PC-9 (cell line): ENCODE measurements around the gene DAAM1. TPM values are rescaled to one million over a fixed set of nuclear protein-coding genes. Genes with fewer than 3 reads are reported as not detected.

Source experiments
- BruUV-seq: library from RNA; stranded (reverse); fragments of 400-500 nt; replicated peaks from 2 replicates; lab custom pipeline; 2021; lab: Mats Ljungman, UMichigan
- CTCF ChIA-PET: fragments of 300-600 bp; sonication (Branson Sonifier 250); formaldehyde crosslinking; loops from one replicate; lab custom pipeline; 2022; ENCODE audit warnings: antibody characterized with exemption; lab: Charles Lee
- POLR2A ChIA-PET: fragments of 300-600 bp; sonication (Branson Sonifier 250); formaldehyde crosslinking; loops from one replicate; lab custom pipeline; 2022; ENCODE audit warnings: antibody characterized with exemption; ENCODE audit not compliant: unreplicated experiment; lab: Charles Lee
- DNase-seq, 2 experiments: peaks; one replicate each; pipeline versions ENCODE4 v3.0.0 to v3.0.0-alpha.2; 2015 to 2022; ENCODE audit warnings: mixed read lengths in 1 of 2
- H2AFZ ChIP-seq: fragments of 200-600 bp; sonication (generic); 2 replicates; pipeline ENCODE4 v1.8.1; 2017; ENCODE audit warnings: antibody characterized with exemption
- H3F3A ChIP-seq: fragments of 200-600 bp; sonication (generic); 2 replicates; pipeline ENCODE4 v1.8.1; 2017; ENCODE audit warnings: antibody characterized with exemption, mild to moderate bottlenecking, low read depth; ENCODE audit not compliant: insufficient read depth
- H3K27ac ChIP-seq: fragments of 200-600 bp; sonication (generic); 2 replicates; pipeline ENCODE4 v1.6.1; 2016; ENCODE audit warnings: mixed run types
- H3K27me3 ChIP-seq: fragments of 200-600 bp; sonication (generic); 2 replicates; pipeline ENCODE4 v1.6.1; 2016; ENCODE audit warnings: low read depth, mixed run types; ENCODE audit not compliant: insufficient read depth
- H3K36me3 ChIP-seq: fragments of 200-600 bp; sonication (generic); 2 replicates; pipeline ENCODE4 v1.6.1; 2016; ENCODE audit warnings: low read depth, mixed run types
- H3K4me1 ChIP-seq: fragments of 200-600 bp; sonication (generic); replicated peaks from 2 replicates; pipeline ENCODE4 v1.6.1; 2016; ENCODE audit warnings: mixed run types; ENCODE audit not compliant: insufficient read depth
- H3K4me2 ChIP-seq: fragments of 200-600 bp; sonication (generic); 2 replicates; pipeline ENCODE4 v1.6.1; 2017; ENCODE audit warnings: mixed run types
- H3K4me3 ChIP-seq: fragments of 200-600 bp; sonication (generic); 2 replicates; pipeline ENCODE4 v1.6.1; 2016; ENCODE audit warnings: mixed run types
- H3K79me2 ChIP-seq: fragments of 200-600 bp; sonication (generic); 2 replicates; pipeline ENCODE4 v1.6.1; 2017; ENCODE audit warnings: low read depth, mixed run types
- H3K9me2 ChIP-seq: fragments of 200-600 bp; sonication (generic); 2 replicates; pipeline ENCODE4 v1.8.1; 2017; ENCODE audit warnings: mild to moderate bottlenecking; ENCODE audit not compliant: insufficient read depth
- H3K9me3 ChIP-seq: fragments of 200-600 bp; sonication (generic); 2 replicates; pipeline ENCODE4 v1.8.1; 2016; ENCODE audit warnings: low read depth; ENCODE audit not compliant: insufficient read depth
- H4K20me1 ChIP-seq: fragments of 200-600 bp; sonication (generic); 2 replicates; pipeline ENCODE4 v1.8.1; 2017; ENCODE audit not compliant: insufficient read depth
- EZH2 ChIP-seq: fragments of 200-600 bp; sonication (generic); IDR thresholded peaks from 2 replicates; pipeline ENCODE4 v1.8.0; 2017; ENCODE audit warnings: antibody characterized with exemption, low read depth
- intact Hi-C: fragments of 100-400 bp; cut with micrococcal nuclease; formaldehyde crosslinking; loops from one replicate; pipeline ENCODE4 v1.10.0; 2022; ENCODE audit not compliant: unreplicated experiment
- total RNA-seq: library from RNA; stranded (reverse); gene quantifications from 2 replicates; pipeline ENCODE4 v1.2.3, GENCODE V29; 2021
- TF ChIP-seq, protein P1 (sequence below): fragments of 200-600 bp; sonication (generic); conservative IDR thresholded peaks from 2 replicates; pipeline ENCODE4 v1.6.1; 2017; ENCODE audit warnings: mixed run types, antibody characterized with exemption, mild to moderate bottlenecking, moderate library complexity

Gene DAAM1
- total RNA-seq, 1 experiment from 2014 or later = 70.7 TPM

DNA sequence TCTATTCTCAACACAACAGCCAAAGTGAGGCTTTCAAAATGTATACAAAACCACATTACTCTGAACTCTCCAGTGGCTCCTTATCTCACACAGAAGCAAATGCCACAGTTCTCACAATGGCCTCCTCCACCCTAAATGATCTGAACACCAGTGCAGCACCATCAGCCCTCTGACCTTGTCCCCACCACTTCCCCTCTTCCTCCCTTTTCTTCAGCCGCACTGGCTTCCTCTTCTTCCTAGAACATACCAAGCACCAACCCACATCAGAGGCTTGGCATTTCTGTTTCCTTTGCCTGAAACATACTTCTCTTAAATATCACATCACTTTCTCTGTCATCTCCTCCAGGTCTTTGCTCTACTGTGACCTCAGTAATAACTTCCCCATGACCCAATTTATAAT is 210.4 kb downstream of the DAAM1 start:
- ChIA-PET CTCF (no interaction called here), POLR2A (no interaction called here)
- no peaks in the 10 kb centered on the region; the same call in 1 of the 2 replicates for H3K9me3 ChIP-seq
- no peaks in the 10 kb centered on the region for H4K20me1 ChIP-seq
- no peak overlapping the region for H3K4me3 ChIP-seq
- no peaks in the 10 kb centered on the region for H3K36me3 ChIP-seq
- H3K79me2 ChIP-seq = no peaks in the 10 kb centered on the region
- no peaks in the 10 kb centered on the region for H3F3A ChIP-seq
- DNase-seq = no peak
- H2AFZ ChIP-seq = no peak overlapping the region
- H3K9me2 ChIP-seq = no peaks in the 10 kb centered on the region
- intact Hi-C loops = no loop called here
- no peak overlapping the region for H3K4me2 ChIP-seq
- H3K4me1 ChIP-seq = no peaks in the 10 kb centered on the region
- TF ChIP-seq, protein P1, sequence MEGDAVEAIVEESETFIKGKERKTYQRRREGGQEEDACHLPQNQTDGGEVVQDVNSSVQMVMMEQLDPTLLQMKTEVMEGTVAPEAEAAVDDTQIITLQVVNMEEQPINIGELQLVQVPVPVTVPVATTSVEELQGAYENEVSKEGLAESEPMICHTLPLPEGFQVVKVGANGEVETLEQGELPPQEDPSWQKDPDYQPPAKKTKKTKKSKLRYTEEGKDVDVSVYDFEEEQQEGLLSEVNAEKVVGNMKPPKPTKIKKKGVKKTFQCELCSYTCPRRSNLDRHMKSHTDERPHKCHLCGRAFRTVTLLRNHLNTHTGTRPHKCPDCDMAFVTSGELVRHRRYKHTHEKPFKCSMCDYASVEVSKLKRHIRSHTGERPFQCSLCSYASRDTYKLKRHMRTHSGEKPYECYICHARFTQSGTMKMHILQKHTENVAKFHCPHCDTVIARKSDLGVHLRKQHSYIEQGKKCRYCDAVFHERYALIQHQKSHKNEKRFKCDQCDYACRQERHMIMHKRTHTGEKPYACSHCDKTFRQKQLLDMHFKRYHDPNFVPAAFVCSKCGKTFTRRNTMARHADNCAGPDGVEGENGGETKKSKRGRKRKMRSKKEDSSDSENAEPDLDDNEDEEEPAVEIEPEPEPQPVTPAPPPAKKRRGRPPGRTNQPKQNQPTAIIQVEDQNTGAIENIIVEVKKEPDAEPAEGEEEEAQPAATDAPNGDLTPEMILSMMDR = no peak
- no peak for TF ChIP-seq EZH2
- no TSS peak for BruUV-seq
- no peak overlapping the region for H3K27ac ChIP-seq
- H3K27me3 ChIP-seq = no peaks in the 10 kb centered on the region

DNA sequence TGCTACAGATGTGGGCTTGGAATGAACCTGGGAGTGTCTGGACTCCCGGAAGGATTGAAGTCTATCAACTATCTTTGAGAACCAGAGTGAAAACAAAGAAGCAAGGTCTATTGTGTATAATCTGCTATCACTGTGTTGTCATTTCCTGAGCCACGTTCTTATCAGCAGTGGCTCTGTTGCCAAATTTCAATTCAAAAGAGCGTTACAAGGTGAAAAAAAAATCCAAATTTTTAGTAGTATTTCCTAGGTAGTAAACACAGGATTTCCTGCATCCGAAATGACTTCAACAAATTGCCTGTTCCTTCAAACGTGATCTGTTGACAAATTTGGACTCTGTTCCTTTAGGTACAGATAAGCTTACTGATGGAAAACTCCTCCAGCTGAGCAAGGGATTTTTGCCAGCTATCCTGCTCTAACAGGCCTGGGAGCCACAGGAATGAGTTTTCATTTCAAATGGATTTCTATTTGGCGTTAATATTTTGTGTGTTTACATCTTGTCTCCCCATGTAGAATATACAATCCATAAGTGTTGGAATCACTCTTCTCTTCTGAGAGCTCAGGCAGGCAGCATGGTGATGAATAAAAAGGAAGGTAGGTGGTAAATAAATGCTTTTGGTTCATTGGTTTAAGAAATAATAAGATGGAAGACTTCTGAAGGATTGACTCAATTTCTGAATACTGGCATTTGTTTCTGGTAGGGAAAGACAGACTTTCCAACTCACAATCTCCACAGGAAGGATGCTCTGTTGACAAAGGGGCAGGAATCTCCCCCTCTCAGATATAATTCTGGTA is 218.2 kb downstream of the DAAM1 start:
- Histone ChIP-seq H3K4me3 (no peak overlapping the region), H3F3A (no peaks in the 10 kb centered on the region), H3K4me1 (no peaks in the 10 kb centered on the region), H3K9me2 (no peaks in the 10 kb centered on the region), H3K27ac (no peak overlapping the region), H2AFZ (no peak overlapping the region), H3K9me3 (no peaks in the 10 kb centered on the region; the same call in 1 of the 2 replicates), H3K36me3 (no peaks in the 10 kb centered on the region), H3K79me2 (no peaks in the 10 kb centered on the region), H3K27me3 (no peaks in the 10 kb centered on the region), H4K20me1 (no peaks in the 10 kb centered on the region), H3K4me2 (no peak overlapping the region)
- ChIA-PET POLR2A (no interaction called here), CTCF (no interaction called here)
- intact Hi-C loops = no loop called here
- no TSS peak for BruUV-seq
- DNase-seq = no peak
- no peak for TF ChIP-seq EZH2
- TF ChIP-seq, protein P1 = no peak

DNA sequence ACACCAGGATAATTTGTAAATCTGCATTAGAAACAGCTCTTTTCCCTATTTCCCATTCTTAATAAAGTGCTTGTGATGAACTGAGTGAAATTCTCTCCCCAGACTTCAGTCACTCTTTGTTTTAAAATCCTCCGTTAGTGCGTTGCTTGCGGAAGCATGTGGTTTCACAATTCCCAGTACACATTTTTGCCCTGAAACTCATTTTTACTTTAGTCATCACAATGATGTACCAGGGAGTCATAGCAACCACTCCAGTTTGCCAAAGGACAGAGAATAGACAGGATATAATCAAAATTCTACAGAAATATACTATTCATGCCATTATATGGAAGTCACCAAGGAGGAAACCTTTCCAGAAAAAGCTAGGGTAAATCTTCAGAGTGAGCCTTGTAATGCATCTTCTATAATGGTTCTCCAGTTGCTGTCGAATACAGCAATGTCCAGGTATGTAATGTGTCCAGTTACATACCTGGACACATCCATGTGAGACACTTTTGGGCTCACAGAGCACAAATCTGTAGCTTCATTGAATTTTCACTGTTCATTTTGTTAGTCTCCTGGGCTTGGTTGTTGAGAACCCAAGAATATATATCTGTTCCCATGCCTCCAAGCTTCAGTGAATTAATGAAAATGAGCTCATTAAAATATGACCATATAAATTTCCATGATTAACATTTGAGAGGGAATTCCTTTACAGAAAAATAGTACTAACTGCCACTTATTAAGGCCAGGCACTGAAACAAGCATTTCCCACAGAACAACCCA is 219.0 kb downstream of the DAAM1 start:
- Histone ChIP-seq H3K36me3 (no peaks in the 10 kb centered on the region), H3F3A (no peaks in the 10 kb centered on the region), H3K27me3 (no peaks in the 10 kb centered on the region), H3K4me3 (no peak overlapping the region), H3K4me1 (no peaks in the 10 kb centered on the region), H2AFZ (no peak overlapping the region), H3K27ac (no peak overlapping the region), H3K79me2 (no peaks in the 10 kb centered on the region), H3K9me3 (no peaks in the 10 kb centered on the region; the same call in 1 of the 2 replicates), H3K4me2 (no peak overlapping the region), H4K20me1 (no peaks in the 10 kb centered on the region), H3K9me2 (no peaks in the 10 kb centered on the region)
- no TSS peak for BruUV-seq
- CTCF ChIA-PET = no interaction called here
- intact Hi-C loops = no loop called here
- TF ChIP-seq, protein P1 = no peak
- TF ChIP-seq EZH2 = no peak
- POLR2A ChIA-PET = no interaction called here
- no peak for DNase-seq
